ENCODE measurements around the gene FNDC7. TPM values are rescaled to one million over a fixed set of nuclear protein-coding genes. Genes with fewer than 3 reads are reported as not detected.

FNDC7 gene
- polyA plus RNA-seq, 3 donors: not detected

Other genes starting within 250 kb of the FNDC7 start
- 10 to 100 TPM; 18.5 to 19.0 (median 18.7) TPM for gene EEIG2, start 152.8 kb upstream of the FNDC7 start, polyA plus RNA-seq (ENCODE audit: insufficient read length in 3 of 3)
- 10 to 100 TPM; 12.3 to 14.6 (median 13.8) TPM for gene HENMT1, start 51.8 kb upstream of the FNDC7 start, polyA plus RNA-seq (ENCODE audit: insufficient read length in 3 of 3)
- gene PRPF38B, start 20.6 kb upstream of the FNDC7 start, polyA plus RNA-seq (ENCODE audit: insufficient read length in 3 of 3): 10 to 100 TPM; 69.7 to 72.0 (median 70.1) TPM
- 10 to 100 TPM; 66.9 to 68.4 (median 67.6) TPM for gene STXBP3, start 33.8 kb downstream of the FNDC7 start, polyA plus RNA-seq (ENCODE audit: insufficient read length in 3 of 3)
- gene AKNAD1, start 144.2 kb downstream of the FNDC7 start, polyA plus RNA-seq (ENCODE audit: insufficient read length in 3 of 3): not detected
- gene GPSM2, start 164.1 kb downstream of the FNDC7 start, polyA plus RNA-seq (ENCODE audit: insufficient read length in 3 of 3): 10 to 100 TPM; 17.5 to 20.7 (median 17.9) TPM